ENCODE results near the gene ALDH1L2.

Gene ALDH1L2

GRCh38 chr12:105078712-105079570, 5.3 kb downstream of the ALDH1L2 start:
- no peak overlapping the region for H3K27ac ChIP-seq (ENCODE audit: low read length)
- H3K36me3 ChIP-seq (ENCODE audit: control insufficient read depth, low read depth, low read length) = no peaks in the 10 kb centered on the region

DNA sequence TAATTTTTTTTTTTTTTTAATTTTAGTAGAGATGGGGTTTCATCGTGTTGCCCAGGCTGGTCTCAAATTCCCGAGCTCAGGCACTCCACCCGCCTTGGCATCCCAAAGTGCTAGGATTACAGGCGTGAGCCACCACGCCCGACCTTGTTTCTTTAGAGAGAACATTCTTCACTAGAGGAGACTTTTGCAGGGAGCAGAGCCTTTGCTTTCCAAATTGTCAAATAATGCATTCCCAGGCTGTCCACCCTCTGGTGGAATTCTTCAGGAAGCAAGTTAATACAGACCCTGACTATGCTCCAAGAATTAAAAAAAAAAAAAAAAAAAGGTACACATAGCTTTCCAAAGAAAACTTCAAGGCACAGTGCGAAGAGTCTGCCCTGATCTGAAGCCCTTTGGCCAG, 6.8 kb downstream of the ALDH1L2 start:
- Histone ChIP-seq H3K27ac (ENCODE audit: low read length) (no peak overlapping the region), H3K9ac (ENCODE audit: low read length) (no peak overlapping the region), H3K36me3 (ENCODE audit: control insufficient read depth, low read depth, low read length) (no peaks in the 10 kb centered on the region), H3K4me3 (ENCODE audit: low read length) (no peak overlapping the region), H3K27me3 (ENCODE audit: control insufficient read depth, insufficient read depth, low read length) (peaks cover 4% of the 10 kb centered on the region), H3K9me3 (ENCODE audit: control insufficient read depth, low read depth, low read length) (no peaks in the 10 kb centered on the region), H3K4me1 (ENCODE audit: control insufficient read depth, low read depth, low read length) (no peaks in the 10 kb centered on the region)

More at GRCh38 chr12:105078712-105079570, 5.3 kb downstream of the ALDH1L2 start:
- H3K4me3 ChIP-seq (ENCODE audit: low read length) = no peak overlapping the region
- H3K4me1 ChIP-seq (ENCODE audit: control insufficient read depth, low read depth, low read length) = peaks cover 13% of the 10 kb centered on the region
- peaks cover 19% of the 10 kb centered on the region for H3K27me3 ChIP-seq (ENCODE audit: control insufficient read depth, insufficient read depth, low read length)
- no peak overlapping the region for H3K9ac ChIP-seq (ENCODE audit: low read length)
- no peaks in the 10 kb centered on the region for H3K9me3 ChIP-seq (ENCODE audit: control insufficient read depth, low read depth, low read length)

DNA sequence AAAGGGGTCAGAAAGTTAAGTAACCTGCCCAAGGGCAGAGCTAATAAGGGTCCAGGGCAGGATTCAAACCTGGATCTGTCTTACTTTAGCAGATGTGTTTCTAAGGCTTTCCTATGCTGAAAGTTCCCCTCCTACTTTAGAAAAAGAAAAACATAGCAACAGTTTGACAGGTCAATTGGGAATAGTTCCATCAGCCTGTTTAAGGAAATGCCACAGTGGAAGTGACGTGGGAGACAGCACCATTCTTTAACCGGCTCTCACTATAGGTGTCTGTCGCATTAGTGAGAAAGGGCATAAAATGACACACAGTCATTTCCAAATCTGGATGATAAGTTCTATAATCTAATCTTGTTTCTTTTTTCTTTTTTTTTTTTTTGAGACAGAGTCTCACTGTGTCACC, 7.3 kb downstream of the ALDH1L2 start:
- Histone ChIP-seq H3K27ac (ENCODE audit: low read length) (no peak overlapping the region), H3K36me3 (ENCODE audit: control insufficient read depth, low read depth, low read length) (no peaks in the 10 kb centered on the region), H3K9me3 (ENCODE audit: control insufficient read depth, low read depth, low read length) (no peaks in the 10 kb centered on the region)

GRCh38 chr12:105076098-105076497, 8.2 kb downstream of the ALDH1L2 start:
- Histone ChIP-seq H3K27me3 (ENCODE audit: control insufficient read depth, insufficient read depth, low read length) (no peaks in the 10 kb centered on the region), H3K36me3 (ENCODE audit: control insufficient read depth, low read depth, low read length) (no peaks in the 10 kb centered on the region), H3K4me1 (ENCODE audit: control insufficient read depth, low read depth, low read length) (no peaks in the 10 kb centered on the region), H3K4me3 (ENCODE audit: low read length) (no peak overlapping the region), H3K9me3 (ENCODE audit: control insufficient read depth, low read depth, low read length) (no peaks in the 10 kb centered on the region), H3K27ac (ENCODE audit: low read length) (no peak overlapping the region), H3K9ac (ENCODE audit: low read length) (no peak overlapping the region)

More for the DNA sequence above, 7.3 kb downstream of the ALDH1L2 start:
- H3K9ac ChIP-seq (ENCODE audit: low read length) = no peak overlapping the region
- no peak overlapping the region for H3K4me3 ChIP-seq (ENCODE audit: low read length)
- no peaks in the 10 kb centered on the region for H3K27me3 ChIP-seq (ENCODE audit: control insufficient read depth, insufficient read depth, low read length)
- no peaks in the 10 kb centered on the region for H3K4me1 ChIP-seq (ENCODE audit: control insufficient read depth, low read depth, low read length)

DNA sequence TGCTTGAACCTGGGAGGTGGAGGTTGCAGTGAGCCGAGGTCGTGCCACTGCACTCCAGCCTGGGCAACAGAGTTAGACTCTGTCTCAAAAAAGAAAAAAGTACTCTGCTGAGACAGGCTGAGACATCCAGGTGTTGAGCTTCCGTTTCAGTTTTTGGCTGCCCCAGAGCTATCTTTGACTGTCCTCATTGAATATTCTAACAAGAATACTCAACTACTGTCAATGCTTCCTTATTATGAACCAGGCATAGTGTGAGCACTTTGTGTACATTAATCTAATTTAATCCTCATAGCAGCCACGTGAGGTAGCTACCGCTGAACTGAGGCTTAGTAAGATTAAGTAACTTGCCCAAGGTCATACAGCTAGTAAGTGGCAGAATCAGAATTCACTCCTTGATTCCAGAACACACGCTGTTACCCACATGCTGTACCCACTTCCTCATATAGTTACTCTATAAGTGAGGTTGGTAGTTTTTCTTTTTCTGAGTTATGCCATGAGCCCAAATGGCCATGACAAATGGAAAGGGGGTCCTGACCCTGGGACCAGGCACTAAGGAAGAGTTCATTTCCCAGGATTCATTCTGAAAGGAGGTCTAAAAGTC, 11.3 kb downstream of the ALDH1L2 start:
- Histone ChIP-seq H3K9me3 (ENCODE audit: control insufficient read depth, low read depth, low read length) (no peaks in the 10 kb centered on the region), H3K9ac (ENCODE audit: low read length) (no peak overlapping the region), H3K36me3 (ENCODE audit: control insufficient read depth, low read depth, low read length) (no peaks in the 10 kb centered on the region), H3K27ac (ENCODE audit: low read length) (no peak overlapping the region), H3K4me1 (ENCODE audit: control insufficient read depth, low read depth, low read length) (no peaks in the 10 kb centered on the region), H3K27me3 (ENCODE audit: control insufficient read depth, insufficient read depth, low read length) (no peaks in the 10 kb centered on the region), H3K4me3 (ENCODE audit: low read length) (no peak overlapping the region)

DNA sequence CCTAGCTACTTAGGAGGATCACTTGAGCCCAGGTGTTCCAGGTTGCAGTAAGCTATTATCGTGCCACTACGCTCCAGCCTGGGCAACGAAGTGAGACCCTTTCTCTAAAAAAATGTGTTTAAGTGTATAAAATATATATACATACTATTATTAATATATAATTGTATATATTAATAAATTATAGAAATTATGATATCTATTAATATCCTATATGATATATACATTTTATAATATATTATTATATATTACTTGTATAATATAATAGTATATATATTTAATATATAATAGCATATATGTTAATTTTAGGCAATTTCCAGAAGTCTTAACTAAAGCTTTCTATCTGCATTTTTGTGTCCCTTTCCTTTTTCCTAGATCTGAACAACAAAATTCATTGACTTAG, 12.3 kb downstream of the ALDH1L2 start:
- H3K4me3 ChIP-seq (ENCODE audit: low read length) = no peak overlapping the region
- H3K36me3 ChIP-seq (ENCODE audit: control insufficient read depth, low read depth, low read length) = no peaks in the 10 kb centered on the region
- H3K27me3 ChIP-seq (ENCODE audit: control insufficient read depth, insufficient read depth, low read length) = no peaks in the 10 kb centered on the region
- H3K27ac ChIP-seq (ENCODE audit: low read length) = no peak overlapping the region
- no peaks in the 10 kb centered on the region for H3K9me3 ChIP-seq (ENCODE audit: control insufficient read depth, low read depth, low read length)
- H3K4me1 ChIP-seq (ENCODE audit: control insufficient read depth, low read depth, low read length) = no peaks in the 10 kb centered on the region
- H3K9ac ChIP-seq (ENCODE audit: low read length) = no peak overlapping the region

DNA sequence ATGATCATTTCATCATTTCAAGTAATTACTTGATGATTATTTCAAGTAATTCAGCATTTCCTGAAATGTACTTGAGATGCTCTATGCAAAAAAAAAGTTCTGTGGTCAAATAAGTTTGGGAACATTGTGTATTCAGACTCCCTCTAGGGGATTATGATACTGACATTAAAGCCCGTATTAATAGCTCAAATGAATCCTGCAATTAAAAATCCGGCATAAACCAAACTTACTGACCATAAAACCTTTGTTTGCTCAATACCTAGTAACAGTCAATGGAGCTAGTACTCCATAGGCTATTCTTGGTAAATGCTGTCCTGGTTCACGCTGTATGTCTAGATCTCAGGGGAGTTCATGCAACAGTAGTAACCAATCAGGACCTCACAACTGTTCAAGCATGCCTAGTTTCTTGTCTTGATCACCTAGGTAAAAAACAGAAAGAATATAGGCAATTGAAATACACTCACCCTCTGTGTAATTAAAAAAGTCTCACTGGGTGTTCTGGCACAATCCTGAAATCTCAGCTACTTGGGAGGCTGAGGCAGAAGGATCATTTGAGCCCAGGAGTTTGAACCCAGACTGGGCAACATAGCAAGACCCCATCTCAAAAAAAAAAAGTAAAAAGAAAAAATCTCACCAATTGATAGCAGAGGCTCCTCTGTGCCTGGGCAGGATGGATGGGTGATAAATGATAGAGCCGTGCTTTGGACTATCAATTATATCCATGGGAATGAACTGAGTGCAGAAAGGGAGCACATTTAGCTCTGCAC, 14.1 kb downstream of the ALDH1L2 start:
- no peaks in the 10 kb centered on the region for H3K27me3 ChIP-seq (ENCODE audit: control insufficient read depth, insufficient read depth, low read length)
- H3K4me1 ChIP-seq (ENCODE audit: control insufficient read depth, low read depth, low read length) = no peaks in the 10 kb centered on the region
- no peak overlapping the region for H3K9ac ChIP-seq (ENCODE audit: low read length)
- no peaks in the 10 kb centered on the region for H3K36me3 ChIP-seq (ENCODE audit: control insufficient read depth, low read depth, low read length)
- H3K4me3 ChIP-seq (ENCODE audit: low read length) = no peak overlapping the region
- H3K27ac ChIP-seq (ENCODE audit: low read length) = no peak overlapping the region
- no peaks in the 10 kb centered on the region for H3K9me3 ChIP-seq (ENCODE audit: control insufficient read depth, low read depth, low read length)

- Histone ChIP-seq H3K27ac (ENCODE audit: low read length) (no peak overlapping the region), H3K9me3 (ENCODE audit: control insufficient read depth, low read depth, low read length) (no peaks in the 10 kb centered on the region), H3K4me1 (ENCODE audit: control insufficient read depth, low read depth, low read length) (no peaks in the 10 kb centered on the region), H3K27me3 (ENCODE audit: control insufficient read depth, insufficient read depth, low read length) (no peaks in the 10 kb centered on the region), H3K4me3 (ENCODE audit: low read length) (no peak overlapping the region), H3K9ac (ENCODE audit: low read length) (no peak overlapping the region), H3K36me3 (ENCODE audit: control insufficient read depth, low read depth, low read length) (no peaks in the 10 kb centered on the region)
Measured at GRCh38 chr12:105067511-105068031, 16.7 kb downstream of the ALDH1L2 start.

DNA sequence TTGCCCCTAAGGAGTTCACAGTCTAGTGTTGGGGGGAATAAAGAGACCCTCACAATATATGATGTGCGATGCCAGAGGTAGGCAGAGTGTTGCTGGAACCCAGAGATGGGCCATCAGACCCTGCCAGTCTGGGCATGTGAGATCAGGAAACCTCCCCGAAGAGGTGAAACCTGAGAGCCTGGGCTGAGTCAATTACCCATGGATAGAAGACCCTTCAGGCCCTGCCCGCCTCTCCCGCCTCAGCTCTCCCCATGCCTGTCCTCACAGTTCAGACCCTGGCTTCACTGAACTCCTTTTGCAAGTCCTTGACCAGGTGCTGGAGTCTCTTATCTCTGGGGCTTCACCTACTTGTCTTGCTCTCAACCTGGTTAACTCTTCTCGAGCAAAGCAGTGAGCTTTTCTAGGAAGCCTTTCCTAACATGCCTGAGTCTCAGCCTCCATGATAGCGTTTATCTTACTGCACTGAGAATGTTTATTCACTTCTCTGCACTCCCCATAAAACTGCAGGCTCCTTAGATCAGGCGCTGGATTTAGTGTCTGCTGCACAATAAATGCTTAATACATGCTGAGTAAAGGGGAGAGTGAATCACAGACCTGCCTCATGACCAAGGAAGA, 19.6 kb downstream of the ALDH1L2 start:
- Histone ChIP-seq H3K27ac (ENCODE audit: low read length) (no peak overlapping the region), H3K4me3 (ENCODE audit: low read length) (no peak overlapping the region), H3K4me1 (ENCODE audit: control insufficient read depth, low read depth, low read length) (no peaks in the 10 kb centered on the region), H3K36me3 (ENCODE audit: control insufficient read depth, low read depth, low read length) (no peaks in the 10 kb centered on the region), H3K9ac (ENCODE audit: low read length) (no peak overlapping the region), H3K9me3 (ENCODE audit: control insufficient read depth, low read depth, low read length) (no peaks in the 10 kb centered on the region), H3K27me3 (ENCODE audit: control insufficient read depth, insufficient read depth, low read length) (no peaks in the 10 kb centered on the region)

DNA sequence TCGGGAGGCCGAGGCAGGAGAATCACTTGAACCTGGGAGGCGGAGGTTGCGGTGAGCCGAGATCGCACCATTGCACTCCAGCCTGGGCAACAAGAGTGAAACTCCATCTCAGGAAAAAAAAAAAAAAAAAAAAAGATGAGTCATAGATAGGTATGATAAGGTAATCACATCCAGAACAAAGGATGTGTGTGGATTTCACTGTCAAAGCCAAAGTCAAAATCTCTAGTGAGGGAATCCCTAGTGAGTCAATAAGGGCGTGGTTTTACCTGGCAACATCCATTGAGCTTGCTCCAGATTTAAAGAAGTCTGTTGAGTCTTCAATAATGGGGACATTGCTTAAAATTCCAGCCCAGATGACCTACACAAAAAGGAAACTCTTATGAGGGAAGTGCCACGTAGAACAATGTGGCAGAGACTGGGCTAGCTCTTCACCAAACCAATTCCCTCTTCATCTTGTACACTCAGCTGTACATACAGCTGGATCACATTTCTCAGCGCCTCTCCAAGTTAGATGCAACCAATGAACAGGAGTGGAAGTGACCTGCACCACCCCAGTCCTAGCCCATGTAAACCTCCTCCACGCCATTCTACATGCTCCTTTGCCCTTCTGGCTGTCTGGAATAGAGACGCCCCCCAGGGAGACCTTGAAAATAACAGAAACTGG, 23.4 kb downstream of the ALDH1L2 start:
- Histone ChIP-seq H3K36me3 (ENCODE audit: control insufficient read depth, low read depth, low read length) (no peaks in the 10 kb centered on the region), H3K4me3 (ENCODE audit: low read length) (no peak overlapping the region), H3K4me1 (ENCODE audit: control insufficient read depth, low read depth, low read length) (no peaks in the 10 kb centered on the region), H3K9me3 (ENCODE audit: control insufficient read depth, low read depth, low read length) (no peaks in the 10 kb centered on the region), H3K27ac (ENCODE audit: low read length) (no peak overlapping the region), H3K9ac (ENCODE audit: low read length) (no peak overlapping the region), H3K27me3 (ENCODE audit: control insufficient read depth, insufficient read depth, low read length) (no peaks in the 10 kb centered on the region)

DNA sequence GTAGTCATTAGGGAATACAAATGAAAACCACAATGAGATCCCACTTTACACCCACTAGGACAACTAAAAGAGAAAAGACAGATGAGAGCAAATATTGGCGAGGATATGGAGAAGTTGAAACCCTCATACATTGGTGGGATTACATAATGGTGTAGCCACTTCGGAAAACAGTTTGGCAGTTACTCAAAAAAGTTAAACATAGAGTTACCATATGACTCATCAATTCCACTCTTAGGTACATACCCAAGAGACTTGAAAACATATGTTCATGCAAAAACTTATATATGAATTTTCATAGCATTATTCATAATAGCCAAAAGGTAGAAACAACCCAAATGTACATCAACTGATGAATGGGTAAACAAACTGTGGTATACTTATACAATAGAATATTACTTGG, 27.1 kb downstream of the ALDH1L2 start:
- Histone ChIP-seq H3K4me1 (ENCODE audit: control insufficient read depth, low read depth, low read length) (no peaks in the 10 kb centered on the region), H3K4me3 (ENCODE audit: low read length) (no peak overlapping the region), H3K9me3 (ENCODE audit: control insufficient read depth, low read depth, low read length) (no peaks in the 10 kb centered on the region), H3K36me3 (ENCODE audit: control insufficient read depth, low read depth, low read length) (no peaks in the 10 kb centered on the region), H3K9ac (ENCODE audit: low read length) (no peak overlapping the region), H3K27me3 (ENCODE audit: control insufficient read depth, insufficient read depth, low read length) (no peaks in the 10 kb centered on the region), H3K27ac (ENCODE audit: low read length) (no peak overlapping the region)
